K562 (cell line): ENCODE measurements around the gene PPP2R2B. TPM values are rescaled to one million over a fixed set of nuclear protein-coding genes. Genes with fewer than 3 reads are reported as not detected.

Source experiments
- ATAC-seq: fragments of 200-7000 bp; cut with Tn5 transposase; 3 replicates; pipeline ENCODE4 v1.9.1; 2020; ENCODE audit warnings: moderate library complexity
- BruUV-seq: library from RNA; stranded (reverse); fragments of 400-500 nt; replicated peaks from 2 replicates; lab custom pipeline; 2021; lab: Mats Ljungman, UMichigan
- CTCF ChIA-PET: fragments of 300-600 bp; formaldehyde crosslinking; extraction: SDS; loops from one replicate; lab custom pipeline; 2021; ENCODE audit warnings: low intra/inter-chr PET ratio; lab: Yijun Ruan, JAX
- POLR2A ChIA-PET: fragments of 300-600, 350-650 bp; sonication (Branson Sonifier 250); formaldehyde crosslinking; extraction: SDS; loops from one replicate; lab custom pipeline; 2021; ENCODE audit warnings: antibody characterized with exemption, inconsistent platforms; lab: Yijun Ruan, JAX
- DNase-seq, 4 experiments: peaks; one replicate each; pipeline versions ENCODE4 v3.0.0 to v3.0.0-alpha.2; 2011 to 2018; ENCODE audit warnings: low spot score in 3 of 4, mixed read lengths in 3 of 4; ENCODE audit errors: extremely low read depth in 1 of 4
- FAIRE-seq: peaks from 2 replicates; lab custom pipeline; 2011; peaks lifted over from hg19 to GRCh38; lab: Jason Lieb, UNC
- H2AFZ ChIP-seq: 2 replicates; pipeline ENCODE4 v1.6.0; 2011; ENCODE audit warnings: low read depth, low read length, control low read depth, inconsistent platforms
- H3K27ac ChIP-seq: fragments of 200-600 bp; 3 replicates; pipeline ENCODE4 v1.8.0; 2011; ENCODE audit warnings: low read depth, mild to moderate bottlenecking, control low read depth, inconsistent platforms, low read length, moderate library complexity, mixed read lengths; ENCODE audit errors: extremely low read depth
- H3K27me3 ChIP-seq, 2 experiments: fragments of 300-600 bp in 1 of 2; 2 replicates in 1 of 2; 3 replicates in 1 of 2; pipeline versions ENCODE4 v1.6.0 to v1.8.0; 2011; ENCODE audit warnings: inconsistent platforms in 2 of 2, low read length in 2 of 2, mild to moderate bottlenecking in 1 of 2, mixed read lengths in 1 of 2, moderate library complexity in 1 of 2; ENCODE audit not compliant: control insufficient read depth in 2 of 2, insufficient read depth in 2 of 2
- H3K36me3 ChIP-seq: fragments of 300-600 bp; 3 replicates; pipeline ENCODE4 v1.8.0; 2011; ENCODE audit warnings: mild to moderate bottlenecking, low read length, inconsistent platforms; ENCODE audit not compliant: control insufficient read depth, insufficient read depth
- H3K4me1 ChIP-seq, 2 experiments: fragments of 200-600 bp in 1 of 2; replicated peaks in 1 of 2; 2 replicates in 1 of 2; 3 replicates in 1 of 2; pipeline versions ENCODE4 v1.5.1 to v1.8.0; 2011; ENCODE audit warnings: inconsistent platforms in 2 of 2, low read length in 2 of 2, mild to moderate bottlenecking in 1 of 2, mixed read lengths in 1 of 2, moderate library complexity in 1 of 2; ENCODE audit not compliant: control insufficient read depth in 2 of 2, insufficient read depth in 2 of 2
- H3K4me2 ChIP-seq: 2 replicates; pipeline ENCODE4 v1.6.1; 2011; ENCODE audit warnings: low read length, control low read depth, inconsistent platforms, mixed read lengths; ENCODE audit not compliant: insufficient read depth
- H3K4me3 ChIP-seq: fragments of 200-600 bp; sonication (generic), shearing (Covaris generic); 2 replicates; pipeline ENCODE4 v1.5.1; 2016; ENCODE audit warnings: control low read depth, inconsistent platforms
- H3K79me2 ChIP-seq: fragments of 200-600 bp; 3 replicates; pipeline ENCODE4 v1.8.0; 2011; ENCODE audit warnings: low read length, inconsistent platforms; ENCODE audit not compliant: control insufficient read depth, insufficient read depth
- H3K9ac ChIP-seq, 2 experiments: 2 replicates each; pipeline versions ENCODE4 v1.6.0 to v1.6.1; 2011; ENCODE audit warnings: low read depth in 2 of 2, low read length in 2 of 2, control low read depth in 1 of 2, inconsistent platforms in 1 of 2, mild to moderate bottlenecking in 1 of 2, mixed read lengths in 1 of 2; ENCODE audit not compliant: insufficient read depth in 1 of 2
- H3K9me1 ChIP-seq: one replicate; pipeline ENCODE4 v1.6.0; 2011; ENCODE audit warnings: inconsistent platforms, mild to moderate bottlenecking, low read length, moderate library complexity; ENCODE audit not compliant: control insufficient read depth, insufficient read depth
- H3K9me3 ChIP-seq: replicated peaks from 2 replicates; pipeline ENCODE4 v1.5.1; 2011; ENCODE audit warnings: low read depth, low read length, inconsistent platforms; ENCODE audit not compliant: control insufficient read depth, insufficient read depth
- H4K20me1 ChIP-seq: replicated peaks from 2 replicates; pipeline ENCODE4 v1.6.1; 2011; ENCODE audit warnings: low read length, inconsistent platforms, mixed read lengths; ENCODE audit not compliant: control insufficient read depth, insufficient read depth
- E2F3 ChIP-seq: fragments of 250-450 bp; sonication (Bioruptor Pico); IDR thresholded peaks from 2 replicates; pipeline ENCODE4 v1.4.0; 2020; ENCODE audit warnings: mild to moderate bottlenecking
- EWSR1 ChIP-seq: fragments of 450-650 bp; IDR thresholded peaks from 2 replicates; pipeline ENCODE4 v1.6.1; 2018; ENCODE audit warnings: borderline replicate concordance, mild to moderate bottlenecking, low read depth, moderate library complexity; ENCODE audit not compliant: partially characterized antibody
- EZH2 ChIP-seq: IDR thresholded peaks from 2 replicates; pipeline ENCODE4 v1.6.1; 2012; ENCODE audit warnings: low read depth, mild to moderate bottlenecking, inconsistent platforms, low read length, borderline replicate concordance
- MAFF ChIP-seq: IDR thresholded peaks from 2 replicates; pipeline ENCODE4 v1.6.1; 2012; ENCODE audit warnings: low read length, improper control_type of control experiment
- PHB2 ChIP-seq: fragments of 450-650 bp; IDR thresholded peaks from 2 replicates; pipeline ENCODE4 v1.6.1; 2017; ENCODE audit warnings: low read depth
- SRSF9 ChIP-seq: fragments of 200-400 bp; formaldehyde crosslinking; IDR thresholded peaks from 2 replicates; pipeline ENCODE4 v1.6.1; 2017; ENCODE audit warnings: low read depth, low read length, borderline replicate concordance
- WGBS: fragments of 100-300 bp; shearing (Covaris generic); methylation state at CpG from one replicate; pipeline ENCODE4 v1.1.6; 2016; ENCODE audit warnings: low coverage, mixed read lengths; ENCODE audit not compliant: insufficient coverage; ENCODE audit errors: missing lambda C conversion rate; 5-methylcytosine and 5-hydroxymethylcytosine counted together
- in situ Hi-C: fragments of 300-500 bp; cut with MboI; formaldehyde crosslinking; loops from 4 replicates; pipeline ENCODE4 v1.15.0; 2018; ENCODE audit warnings: inconsistent platforms, mixed read lengths
- intact Hi-C: fragments of 100-400 bp; cut with micrococcal nuclease; formaldehyde crosslinking; loops from 2 replicates; pipeline ENCODE4 v1.14.2; 2022
- polyA plus RNA-seq, 8 experiments: library from polyadenylated mRNA; depleted of rRNA in 4 of 8; stranded (reverse) in 5 of 8; unstranded in 3 of 8; fragments of >200 nt; fragmentation: Nextera tagmentation in 2 of 8; fragmentation: Illumina TruSeq in 1 of 8; extraction: Ambion mirVana in 2 of 8; extraction: Trizol in 1 of 8; gene quantifications; 2 replicates each; pipeline versions ENCODE4 v1.2.1 to v1.2.3, GENCODE V29; 2011 to 2014; ENCODE audit warnings: inconsistent platforms in 1 of 8, missing spikeins in 1 of 8
- total RNA-seq, 7 experiments: library from RNA; depleted of rRNA in 6 of 7; stranded (reverse); fragments of >200 nt in 6 of 7; fragmentation: Illumina TruSeq in 2 of 7; extraction: Trizol in 2 of 7; gene quantifications; 2 replicates each; pipeline versions ENCODE4 v1.2.1 to v1.2.3, GENCODE V29; 2011 to 2021; ENCODE audit warnings: low replicate concordance in 1 of 7
- TF ChIP-seq, protein P1 (sequence below): fragments of 250-450 bp; sonication (Bioruptor Pico); IDR thresholded peaks from 2 replicates; pipeline ENCODE4 v1.8.0; 2022; ENCODE audit warnings: moderate library complexity, mild to moderate bottlenecking, inconsistent platforms

The PPP2R2B gene
- total and polyA plus RNA-seq, 9 of the 15 experiments (the other 6 are each of a cell fraction or from before 2014, with no cell fraction given), result not detected

DNA sequence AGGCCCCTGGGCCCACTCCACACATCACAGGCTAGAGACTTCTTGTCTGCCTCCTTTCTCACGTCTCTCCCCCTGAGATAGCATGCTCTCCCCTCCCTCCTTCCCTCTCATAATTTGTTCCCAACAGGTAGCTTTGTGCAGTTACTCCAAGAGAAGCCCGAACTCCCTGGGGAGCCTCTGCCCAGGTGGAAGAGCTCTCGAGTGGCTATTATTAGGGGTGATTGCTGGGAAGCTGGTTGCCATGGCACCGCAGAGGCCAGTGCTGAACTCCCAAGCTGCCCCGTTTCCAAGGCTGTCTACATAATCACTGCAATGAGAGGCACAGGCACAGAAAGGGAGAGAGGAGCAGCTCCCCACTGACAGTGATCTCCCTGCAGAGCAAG is 257.9 kb downstream of the PPP2R2B start:
- Histone ChIP-seq H3K9me1 (no peaks in the 10 kb centered on the region), H3K27me3 (no peaks in the 10 kb centered on the region), H3K36me3 (no peaks in the 10 kb centered on the region), H3K27ac (no peak overlapping the region), H3K4me3 (no peak overlapping the region), H2AFZ (no peak overlapping the region), H3K4me2 (no peak overlapping the region), H3K9ac (no peak overlapping the region), H3K79me2 (no peaks in the 10 kb centered on the region), H3K9me3 (no peaks in the 10 kb centered on the region), H3K4me1 (no peaks in the 10 kb centered on the region), H4K20me1 (no peaks in the 10 kb centered on the region)
- ChIA-PET POLR2A (no interaction called here), CTCF (no interaction called here)
- intact Hi-C loops (no loop called here), in situ Hi-C loops (no loop called here)
- no peak for FAIRE-seq
- TF ChIP-seq E2F3 (CRISPR knock-in tag) (no peak), EZH2 (no peak), SRSF9 (no peak), EWSR1 (no peak), PHB2 (no peak), MAFF (no peak)
- TF ChIP-seq, protein P1, sequence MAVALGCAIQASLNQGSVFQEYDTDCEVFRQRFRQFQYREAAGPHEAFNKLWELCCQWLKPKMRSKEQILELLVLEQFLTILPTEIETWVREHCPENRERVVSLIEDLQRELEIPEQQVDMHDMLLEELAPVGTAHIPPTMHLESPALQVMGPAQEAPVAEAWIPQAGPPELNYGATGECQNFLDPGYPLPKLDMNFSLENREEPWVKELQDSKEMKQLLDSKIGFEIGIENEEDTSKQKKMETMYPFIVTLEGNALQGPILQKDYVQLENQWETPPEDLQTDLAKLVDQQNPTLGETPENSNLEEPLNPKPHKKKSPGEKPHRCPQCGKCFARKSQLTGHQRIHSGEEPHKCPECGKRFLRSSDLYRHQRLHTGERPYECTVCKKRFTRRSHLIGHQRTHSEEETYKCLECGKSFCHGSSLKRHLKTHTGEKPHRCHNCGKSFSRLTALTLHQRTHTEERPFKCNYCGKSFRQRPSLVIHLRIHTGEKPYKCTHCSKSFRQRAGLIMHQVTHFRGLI (CRISPR knock-in tag), result no peak
- DNase-seq, result no peak
- no TSS peak for BruUV-seq
- WGBS, result 0% methylated on average over 5 of the region's 5 CpGs
- ATAC-seq, result no peak
